IPS-15b (cell line): ENCODE measurements around the gene S100P.
"Not testable (repeated sequence)": the region's sequence is repeated elsewhere in the genome, so short reads cannot be mapped to it uniquely, and the experiment has no call there.

Experiments
- H3K27me3 ChIP-seq: one replicate; pipeline ENCODE4 v1.6.1; 2013; ENCODE audit warnings: low read length; ENCODE audit not compliant: control insufficient read depth, insufficient read depth
- H3K36me3 ChIP-seq: one replicate; pipeline ENCODE4 v1.6.1; 2013; ENCODE audit warnings: low read length; ENCODE audit not compliant: control insufficient read depth, insufficient read depth
- H3K4me1 ChIP-seq: one replicate; pipeline ENCODE4 v1.6.1; 2013; ENCODE audit warnings: mild to moderate bottlenecking, low read length; ENCODE audit not compliant: control insufficient read depth, insufficient read depth
- H3K4me3 ChIP-seq: one replicate; pipeline ENCODE4 v1.5.1; 2013; ENCODE audit warnings: low read depth, low read length
- H3K9ac ChIP-seq: one replicate; pipeline ENCODE4 v1.6.1; 2013; ENCODE audit warnings: low read depth, mild to moderate bottlenecking, low read length
- H3K9me3 ChIP-seq: one replicate; pipeline ENCODE4 v1.6.1; 2013; ENCODE audit warnings: mild to moderate bottlenecking, low read length; ENCODE audit not compliant: control insufficient read depth, insufficient read depth

S100P gene

GRCh38 chr4:6659897-6660296, 33.8 kb upstream of the S100P start:
- H3K9ac ChIP-seq, result no peak overlapping the region
- peaks cover 45% of the 10 kb centered on the region for H3K27me3 ChIP-seq
- no peaks in the 10 kb centered on the region for H3K36me3 ChIP-seq
- H3K4me1 ChIP-seq, result no peaks in the 10 kb centered on the region
- no peaks in the 10 kb centered on the region for H3K9me3 ChIP-seq
- H3K4me3 ChIP-seq, result no peak overlapping the region

GRCh38 chr4:6660430-6660829, 33.2 kb upstream of the S100P start:
- Histone ChIP-seq H3K27me3 (peaks cover 45% of the 10 kb centered on the region), H3K9ac (no peak overlapping the region), H3K4me3 (no peak overlapping the region), H3K36me3 (no peaks in the 10 kb centered on the region), H3K9me3 (no peaks in the 10 kb centered on the region), H3K4me1 (no peaks in the 10 kb centered on the region)

- Histone ChIP-seq H3K4me3 (no peak overlapping the region), H3K36me3 (no peaks in the 10 kb centered on the region), H3K9me3 (no peaks in the 10 kb centered on the region), H3K9ac (no peak overlapping the region), H3K27me3 (peaks cover 45% of the 10 kb centered on the region), H3K4me1 (no peaks in the 10 kb centered on the region)
Measured at GRCh38 chr4:6662591-6662990, 31.1 kb upstream of the S100P start.

- no peak overlapping the region for H3K9ac ChIP-seq
- no peaks in the 10 kb centered on the region for H3K36me3 ChIP-seq
- H3K4me3 ChIP-seq, result no peak overlapping the region
- H3K27me3 ChIP-seq, result peaks cover 45% of the 10 kb centered on the region
- no peaks in the 10 kb centered on the region for H3K4me1 ChIP-seq
- no peaks in the 10 kb centered on the region for H3K9me3 ChIP-seq
Measured at GRCh38 chr4:6663596-6664393, 29.9 kb upstream of the S100P start.

- no peak overlapping the region for H3K4me3 ChIP-seq
- peaks cover 33% of the 10 kb centered on the region for H3K27me3 ChIP-seq
- no peak overlapping the region for H3K9ac ChIP-seq
- H3K9me3 ChIP-seq, result no peaks in the 10 kb centered on the region
- H3K36me3 ChIP-seq, result no peaks in the 10 kb centered on the region
- no peaks in the 10 kb centered on the region for H3K4me1 ChIP-seq
Measured at GRCh38 chr4:6665320-6665654, 28.4 kb upstream of the S100P start.

- Histone ChIP-seq H3K4me3 (no peak overlapping the region), H3K4me1 (no peaks in the 10 kb centered on the region), H3K9ac (no peak overlapping the region), H3K27me3 (peaks cover 4% of the 10 kb centered on the region), H3K36me3 (no peaks in the 10 kb centered on the region), H3K9me3 (no peaks in the 10 kb centered on the region)
Measured at GRCh38 chr4:6668391-6668790, 25.3 kb upstream of the S100P start.

GRCh38 chr4:6671648-6672047, 22.0 kb upstream of the S100P start:
- H3K4me1 ChIP-seq, result peaks cover 7% of the 10 kb centered on the region
- peaks cover 5% of the 10 kb centered on the region for H3K36me3 ChIP-seq
- no peak overlapping the region for H3K4me3 ChIP-seq
- H3K27me3 ChIP-seq, result no peaks in the 10 kb centered on the region
- H3K9me3 ChIP-seq, result no peaks in the 10 kb centered on the region
- no peak overlapping the region for H3K9ac ChIP-seq

GRCh38 chr4:6672131-6672530, 21.5 kb upstream of the S100P start:
- peaks cover 5% of the 10 kb centered on the region for H3K36me3 ChIP-seq
- H3K4me1 ChIP-seq, result peaks cover 7% of the 10 kb centered on the region
- no peak overlapping the region for H3K4me3 ChIP-seq
- H3K9ac ChIP-seq, result no peak overlapping the region
- no peaks in the 10 kb centered on the region for H3K9me3 ChIP-seq
- no peaks in the 10 kb centered on the region for H3K27me3 ChIP-seq

GRCh38 chr4:6672541-6673190, 21.0 kb upstream of the S100P start:
- not testable (repeated sequence) for H3K27me3 ChIP-seq, H3K4me3 ChIP-seq, H3K4me1 ChIP-seq, H3K9me3 ChIP-seq, H3K9ac ChIP-seq, H3K36me3 ChIP-seq

- H3K4me3 ChIP-seq, result peak overlapping the region; percentile 93
- H3K27me3 ChIP-seq, H3K9ac ChIP-seq, H3K9me3 ChIP-seq, H3K4me1 ChIP-seq, H3K36me3 ChIP-seq: not testable (repeated sequence)
Measured at GRCh38 chr4:6673191-6673659, 20.5 kb upstream of the S100P start.

GRCh38 chr4:6673660-6674499, 19.8 kb upstream of the S100P start:
- peak overlapping the region; percentile 93 for H3K4me3 ChIP-seq
- H3K4me1 ChIP-seq, result peaks cover 7% of the 10 kb centered on the region
- H3K27me3 ChIP-seq, result no peaks in the 10 kb centered on the region
- peaks cover 5% of the 10 kb centered on the region for H3K36me3 ChIP-seq
- H3K9ac ChIP-seq, result peak overlapping the region; percentile 73
- no peaks in the 10 kb centered on the region for H3K9me3 ChIP-seq
